ENCODE measurements around the gene POU4F1. TPM values are rescaled to one million over a fixed set of nuclear protein-coding genes. Genes with fewer than 3 reads are reported as not detected.
A peak's percentile ranks its signal among the peaks of the same experiment; 100 is the strongest.

Gene POU4F1
- total RNA-seq, 1 experiment from 2014 or later, result 0.26 TPM

GRCh38 chr13:78597602-78597932 is 5.8 kb downstream of the POU4F1 start:
- Histone ChIP-seq H2BK5ac (ENCODE audit: insufficient read length, low read length) (no peak overlapping the region), H3T11ph (ENCODE audit: low read length) (no peak overlapping the region), H2BK20ac (ENCODE audit: low read depth, low read length, poor library complexity, severe bottlenecking) (no peak overlapping the region), H4K20me1 (ENCODE audit: control insufficient read depth, insufficient read depth, insufficient read length) (no peaks in the 10 kb centered on the region), H2BK15ac (ENCODE audit: low read depth, low read length) (no peak overlapping the region), H4K8ac (replicated peaks; ENCODE audit: insufficient read length, low read depth, low read length) (no peak overlapping the region), H3K56ac (ENCODE audit: insufficient read length, low read depth, low read length) (no peak overlapping the region), H3K23me2 (ENCODE audit: insufficient read length, low read depth, low read length, poor library complexity, severe bottlenecking) (peaks cover 25% of the 10 kb centered on the region), H4K91ac (ENCODE audit: insufficient read length, low read depth, low read length) (no peak overlapping the region), H3K79me1 (ENCODE audit: insufficient read depth, low read depth, low read length, poor library complexity, severe bottlenecking) (no peaks in the 10 kb centered on the region), H3K18ac (ENCODE audit: insufficient read length, low read depth, low read length) (no peak overlapping the region), H3K4ac (ENCODE audit: low read depth, low read length) (no peak overlapping the region), H2BK120ac (ENCODE audit: low read depth, low read length, poor library complexity, severe bottlenecking) (no peak overlapping the region), H2BK12ac (ENCODE audit: insufficient read length, low read depth, low read length) (no peak overlapping the region), H2AFZ (ENCODE audit: low read length) (no peak overlapping the region), H3K4me2 (ENCODE audit: insufficient read depth, insufficient read length, low read length) (no peak overlapping the region), H3K9me3 (ENCODE audit: control insufficient read depth, low read depth, low read length) (no peaks in the 10 kb centered on the region), H3K9ac (ENCODE audit: extremely low read depth, insufficient read length, low read length) (no peak overlapping the region), H3K23ac (ENCODE audit: insufficient read length, low read depth, low read length) (no peak overlapping the region), H3K14ac (ENCODE audit: insufficient read depth, low read length) (no peak overlapping the region), H2AK5ac (ENCODE audit: insufficient read length, low read length) (no peak overlapping the region), H4K5ac (ENCODE audit: insufficient read length, low read depth, low read length) (no peak overlapping the region), H3K27me3 (ENCODE audit: insufficient read depth, low read length) (peaks cover 85% of the 10 kb centered on the region), H3K4me1 (ENCODE audit: insufficient read depth, low read length) (no peaks in the 10 kb centered on the region), H3K27ac (ENCODE audit: insufficient read length, low read depth, low read length) (no peak overlapping the region), H3K79me2 (ENCODE audit: insufficient read depth, low read length) (no peaks in the 10 kb centered on the region)
- H3K36me3 Mint-ChIP-seq (ENCODE audit: insufficient read depth in 1 of 3, low read depth in 3 of 3), result peaks cover 0 to 2% (median 0%) of the 10 kb centered on the region in 3 experiments; a peak in 3 of 7 replicates
- TF ChIP-seq CTCF (conservative IDR thresholded peaks at IDR 0.05), result no peak
- no CpG with 5 or more reads among the region's 7 CpGs for WGBS (ENCODE audit: extremely low coverage, insufficient read length, low lambda C conversion rate)
- no peak for DNase-seq
- H3K27me3 Mint-ChIP-seq (ENCODE audit: low read depth), result peaks cover 96% of the 10 kb centered on the region
- H3K4me3 Mint-ChIP-seq, result 0 out of 5 replicates have a peak overlapping the region, but pooled peaks of 1 of the 2 experiments have one; percentile 78
- no peak overlapping the region for H3K27ac Mint-ChIP-seq
- H3K4me1 Mint-ChIP-seq, result peaks cover 25 to 53% of the 10 kb centered on the region in 2 experiments
- peaks cover 6 to 22% of the 10 kb centered on the region in 2 experiments; a peak in 4 of 5 replicates for H3K9me3 Mint-ChIP-seq

All from H9 (cell line).